ENCODE measurements around the gene ARMC2.
"Not testable (repeated sequence)": the region's sequence is repeated elsewhere in the genome, so short reads cannot be mapped to it uniquely, and the experiment has no call there.

ARMC2 gene

DNA sequence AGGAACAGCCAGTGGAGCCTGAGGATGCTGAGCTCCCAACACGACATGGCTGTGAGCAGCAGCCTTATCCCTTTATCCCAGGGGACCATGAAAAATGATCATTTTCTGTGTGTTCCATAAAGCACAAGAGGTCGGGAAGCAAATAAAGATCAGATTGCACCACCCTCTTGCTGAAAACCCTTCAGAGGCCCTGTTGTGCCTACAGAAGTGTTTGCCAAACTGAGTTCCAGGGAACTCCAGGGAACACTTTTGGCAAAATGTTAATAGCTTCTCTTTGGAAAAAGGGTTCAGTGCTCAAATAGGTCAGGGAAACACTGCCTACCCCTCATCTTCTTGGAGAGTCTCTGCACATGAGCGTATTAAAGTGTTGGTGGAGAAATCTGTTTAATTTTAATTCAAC is 24.4 kb downstream of the ARMC2 start:
- no peak for DNase-seq (ENCODE audit: low spot score)

GRCh38 chr6:108873251-108873650 is 25.0 kb downstream of the ARMC2 start:
- DNase-seq (ENCODE audit: low spot score), result no peak

DNA sequence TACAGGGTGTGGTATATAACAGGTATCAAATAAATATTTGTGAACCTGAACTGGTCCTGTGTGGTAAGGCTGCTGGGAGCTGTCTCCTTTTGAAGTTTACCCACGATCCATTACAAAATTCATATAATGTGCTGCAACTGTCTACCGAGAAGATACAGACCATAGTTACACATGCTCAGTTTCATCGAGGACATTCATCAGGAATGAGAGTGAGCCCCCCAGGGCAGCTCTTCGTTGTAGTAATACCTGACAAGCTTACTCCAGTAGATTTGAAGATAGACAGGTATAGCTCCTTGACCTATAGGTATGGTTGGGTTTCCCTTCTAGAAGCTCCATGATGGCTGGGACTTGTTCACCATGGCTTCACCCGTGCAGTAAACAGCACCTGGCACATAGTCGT is 25.7 kb downstream of the ARMC2 start:
- no peak for DNase-seq (ENCODE audit: low spot score)

DNA sequence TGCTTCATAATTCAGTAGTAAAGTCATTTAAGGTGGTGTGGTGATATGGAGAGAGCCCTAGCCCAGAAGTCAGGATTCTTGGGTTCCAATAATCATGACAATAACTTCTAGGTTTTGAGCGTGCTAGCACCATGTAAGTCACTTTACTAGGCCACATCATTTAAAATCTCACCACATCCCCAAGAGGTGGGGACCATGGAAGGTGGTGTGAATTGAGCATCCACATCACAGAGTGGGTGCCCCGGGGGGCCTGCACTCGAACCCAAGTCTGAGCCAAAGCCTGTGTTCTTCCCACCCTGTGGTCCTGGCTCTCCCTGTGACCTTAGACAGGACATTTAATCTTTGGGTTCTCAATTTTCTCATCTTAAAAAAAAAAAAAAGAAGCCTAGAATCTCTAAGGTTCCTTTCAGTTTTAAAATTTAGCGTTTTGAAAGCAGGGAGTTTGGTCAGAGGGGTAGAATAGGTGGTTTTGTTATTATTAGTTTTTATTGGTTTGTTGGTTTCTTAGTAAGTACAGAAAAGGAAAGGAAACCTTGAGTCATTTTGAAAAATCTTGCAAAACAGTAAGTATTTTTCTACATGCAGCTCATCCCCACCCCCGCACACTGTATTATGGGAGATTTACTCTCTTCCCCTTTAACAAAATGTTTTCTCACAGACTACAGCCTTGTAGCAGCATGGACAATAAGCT is 26.4 kb downstream of the ARMC2 start:
- DNase-seq (ENCODE audit: low spot score), result no peak

- no peak for DNase-seq (ENCODE audit: low spot score)
Measured at GRCh38 chr6:108875161-108875555, 26.9 kb downstream of the ARMC2 start.

DNA sequence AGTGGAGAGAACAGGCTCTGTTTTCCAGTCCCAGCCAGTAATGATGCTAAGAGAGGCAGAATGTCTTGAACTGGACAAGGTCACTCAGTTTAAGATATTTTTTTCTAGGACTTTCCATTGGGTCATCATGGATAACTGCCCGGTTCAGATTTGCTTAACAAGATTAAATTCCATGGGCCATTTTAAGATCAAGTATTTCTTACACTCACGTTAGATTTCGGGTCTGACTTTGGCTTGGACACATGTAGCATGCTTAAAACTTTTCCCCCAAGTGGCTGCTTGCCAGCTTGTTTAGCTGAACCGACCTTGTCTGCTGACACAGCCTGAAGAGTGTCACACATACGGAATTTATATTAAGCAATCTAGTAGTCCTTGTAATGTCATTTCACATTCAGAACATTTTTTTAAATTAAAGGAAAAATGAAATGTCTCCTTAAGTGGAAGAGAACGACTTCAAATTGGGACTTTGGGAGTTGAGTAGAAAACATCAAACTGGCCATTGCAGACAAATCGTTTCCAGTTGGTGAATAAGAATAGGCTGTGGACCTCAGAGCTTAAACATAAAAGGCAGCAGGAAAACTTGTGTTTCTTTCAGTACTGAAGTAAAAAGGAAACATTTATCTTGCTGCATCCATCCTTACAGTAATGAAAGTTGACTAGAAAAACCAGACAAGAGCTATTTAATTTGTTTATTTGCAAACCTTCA is 29.0 kb downstream of the ARMC2 start:
- no peak for DNase-seq (ENCODE audit: low spot score)

DNA sequence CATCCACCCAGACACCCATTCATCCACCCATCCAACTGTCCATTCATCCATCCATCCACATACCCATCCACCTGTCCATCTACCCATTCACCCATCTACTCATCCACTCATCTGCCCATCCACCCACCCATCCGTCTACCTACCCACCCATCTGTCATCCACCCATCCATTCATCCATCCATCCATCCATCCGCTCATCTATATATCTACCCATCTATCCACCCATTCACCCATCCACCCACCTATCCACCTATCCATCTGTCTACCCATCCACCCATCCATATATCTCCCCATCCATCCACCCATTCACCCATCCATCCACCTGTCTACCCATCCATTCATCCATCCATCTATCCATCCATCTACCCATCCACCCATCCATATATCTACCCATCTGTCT is 30.7 kb downstream of the ARMC2 start:
- no peak for DNase-seq (ENCODE audit: low spot score)

DNA sequence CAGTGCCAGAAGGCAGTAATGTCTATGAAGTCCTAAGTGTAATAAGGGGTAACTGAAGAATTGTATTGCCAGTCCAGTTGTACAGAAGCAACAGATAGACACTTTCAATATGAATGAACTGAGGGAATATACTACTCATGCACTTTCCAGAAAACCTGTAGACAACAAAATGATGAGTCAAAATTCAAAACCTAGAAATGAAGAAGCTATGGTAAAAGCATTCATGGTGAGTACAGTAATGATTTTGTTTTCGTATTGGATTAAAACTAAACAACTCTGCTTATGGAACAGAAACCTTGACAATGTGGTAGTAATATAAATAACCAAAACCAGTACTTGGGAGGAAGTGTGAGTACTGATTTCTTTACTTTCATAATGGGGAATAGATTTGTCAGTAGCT is 35.0 kb downstream of the ARMC2 start:
- no peak for DNase-seq (ENCODE audit: low spot score)

DNA sequence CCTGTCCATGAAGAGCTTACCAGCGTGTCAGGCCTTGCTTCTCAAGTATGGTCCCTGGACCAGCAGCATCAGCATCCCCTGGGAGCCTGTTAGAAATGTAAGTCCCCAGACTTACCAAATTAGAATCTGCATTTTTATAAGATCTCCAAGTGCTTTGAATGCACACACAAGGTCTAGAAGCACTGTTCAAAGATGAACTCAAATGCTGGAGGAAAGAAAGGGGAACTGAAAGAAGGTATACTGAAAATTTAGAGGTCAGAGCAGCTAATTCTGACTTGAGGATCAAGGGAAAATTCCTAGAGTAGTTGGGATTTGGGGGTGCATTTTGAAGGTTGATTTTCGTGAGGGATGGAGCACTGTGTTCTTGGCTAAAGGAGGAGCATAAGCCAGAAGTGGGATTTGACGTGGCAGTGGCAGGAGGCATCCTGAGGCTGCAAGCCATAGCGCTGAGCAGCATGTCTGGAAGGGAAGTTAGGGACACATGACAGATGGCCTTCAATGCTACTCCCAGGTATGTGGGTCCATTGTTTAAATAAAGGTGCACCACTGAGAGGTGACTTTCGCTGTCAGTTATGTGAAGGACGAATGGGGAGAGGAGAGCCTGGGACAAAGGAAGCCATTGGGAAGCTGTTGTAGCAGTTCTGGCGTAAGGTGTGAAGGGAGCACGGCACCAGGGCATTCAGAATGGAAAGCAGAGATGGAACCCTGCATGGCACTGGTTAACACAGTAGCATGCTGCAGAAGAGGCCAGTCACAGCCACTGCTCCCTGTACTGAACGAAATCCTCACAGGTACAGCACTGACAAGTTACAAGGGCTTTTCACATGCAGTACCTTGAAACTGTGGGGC is 36.2 kb downstream of the ARMC2 start:
- DNase-seq (ENCODE audit: low spot score), result no peak

DNA sequence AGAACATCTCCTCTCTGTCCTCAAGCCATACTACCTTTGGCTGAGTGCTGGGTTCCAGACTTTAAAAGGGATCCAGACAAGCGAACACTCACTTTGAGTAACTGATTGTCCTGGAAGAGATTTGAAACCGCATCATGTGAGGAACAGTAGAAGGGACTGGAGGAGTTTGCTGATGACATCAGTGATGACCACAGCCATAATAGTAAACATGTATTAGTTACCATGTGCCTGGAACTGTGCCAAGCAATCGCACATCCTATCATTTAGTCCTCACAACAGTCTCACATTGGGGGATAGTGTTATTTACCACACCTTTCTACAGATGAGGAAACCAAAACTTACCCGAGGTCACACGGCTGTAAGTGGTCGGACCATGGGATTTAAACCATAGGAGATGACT is 39.8 kb downstream of the ARMC2 start:
- no peak for DNase-seq (ENCODE audit: low spot score)

DNA sequence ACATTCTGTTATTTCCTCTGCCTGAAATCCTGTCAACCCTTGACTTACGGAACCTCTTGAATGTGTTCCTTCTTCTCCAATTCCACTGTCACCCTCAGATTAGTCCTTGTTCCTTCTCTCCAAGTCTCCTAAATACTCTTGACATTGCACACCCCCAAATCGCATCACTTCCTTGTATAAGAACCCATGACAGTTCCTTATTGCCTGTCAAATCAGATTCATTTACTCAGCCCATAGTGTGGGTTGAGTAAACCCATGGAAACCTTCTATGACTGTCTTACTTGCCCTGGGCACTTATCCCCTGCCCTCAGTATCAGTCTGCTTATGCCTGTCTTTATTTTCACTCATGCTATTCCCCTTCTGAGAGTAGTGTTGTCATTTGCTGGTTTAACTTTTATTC is 40.5 kb downstream of the ARMC2 start:
- no peak for DNase-seq (ENCODE audit: low spot score)

GRCh38 chr6:108890898-108891297 is 42.7 kb downstream of the ARMC2 start:
- not testable (repeated sequence) for DNase-seq (ENCODE audit: low spot score)

GRCh38 chr6:108895571-108895970 is 47.3 kb downstream of the ARMC2 start:
- DNase-seq (ENCODE audit: low spot score), result no peak

DNA sequence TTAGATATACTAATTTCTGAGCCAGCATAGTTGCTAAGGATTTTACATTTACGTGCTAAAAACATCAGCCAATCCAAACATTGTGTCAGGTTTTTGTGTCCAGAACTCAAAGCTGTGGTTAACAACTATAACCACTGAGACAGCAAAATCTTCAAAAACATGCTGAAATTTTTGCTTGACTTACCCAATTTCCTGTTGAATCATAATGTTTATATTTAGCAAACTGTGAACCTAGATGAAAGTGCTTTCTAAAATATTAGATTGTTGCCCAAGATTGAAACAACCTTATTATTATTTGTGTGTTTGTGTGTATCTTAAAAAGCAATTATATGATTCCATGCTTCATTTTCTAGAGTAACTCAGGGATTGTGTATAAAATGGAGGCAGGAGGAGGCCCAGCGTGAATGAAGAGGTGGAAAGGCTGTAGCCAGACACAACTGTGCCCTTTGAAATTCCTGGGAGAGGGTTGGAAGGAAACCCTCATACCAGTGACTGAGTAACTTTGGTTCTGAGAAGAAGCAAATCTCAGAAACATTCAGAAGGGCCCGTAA is 48.0 kb downstream of the ARMC2 start:
- DNase-seq (ENCODE audit: low spot score), result no peak

DNA sequence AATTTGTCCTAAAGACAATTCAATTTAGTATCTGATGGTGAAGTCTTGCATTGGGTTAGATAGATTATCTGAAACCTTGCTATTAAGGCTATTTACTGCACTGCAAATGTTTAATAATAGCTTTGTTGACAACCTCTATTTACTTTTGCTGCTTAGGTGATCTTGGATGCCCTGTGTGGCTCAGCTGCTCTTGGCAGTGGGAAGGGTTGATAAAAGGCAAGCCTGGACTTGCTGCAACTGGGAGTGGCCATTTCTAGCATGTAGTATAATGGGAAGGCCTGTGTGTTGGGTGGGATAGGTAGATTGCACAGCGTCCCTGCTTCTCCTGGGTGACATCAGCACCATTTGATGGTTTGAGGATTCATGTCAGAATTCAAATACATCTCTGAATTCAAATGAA is 49.1 kb downstream of the ARMC2 start:
- no peak for DNase-seq (ENCODE audit: low spot score)

DNA sequence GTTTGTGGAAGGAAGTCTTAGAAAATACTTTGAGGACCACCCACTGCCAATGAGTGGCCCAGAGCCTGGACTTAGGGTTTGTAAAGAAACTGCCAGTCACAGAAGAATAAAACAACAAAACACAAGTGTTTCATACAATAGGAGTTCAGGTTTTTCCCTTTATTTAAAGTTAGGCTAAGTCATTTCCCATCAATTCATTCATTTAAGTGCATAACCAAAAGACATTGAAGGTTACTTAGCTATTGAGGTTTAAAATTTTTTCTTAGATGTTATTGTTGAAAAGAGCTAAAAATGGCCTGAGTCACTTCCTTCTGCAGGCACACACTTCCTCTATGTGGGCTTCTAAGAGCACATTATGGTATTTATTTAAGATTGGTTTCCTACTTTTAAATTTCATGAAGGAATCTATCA is 54.2 kb downstream of the ARMC2 start:
- DNase-seq (ENCODE audit: low spot score), result no peak

GRCh38 chr6:108903796-108904195 is 55.6 kb downstream of the ARMC2 start:
- DNase-seq (ENCODE audit: low spot score), result no peak

GRCh38 chr6:108904741-108905140 is 56.5 kb downstream of the ARMC2 start:
- no peak for DNase-seq (ENCODE audit: low spot score)

GRCh38 chr6:108914235-108915022 is 66.2 kb downstream of the ARMC2 start:
- peak; percentile 46 for DNase-seq (ENCODE audit: low spot score)

DNA sequence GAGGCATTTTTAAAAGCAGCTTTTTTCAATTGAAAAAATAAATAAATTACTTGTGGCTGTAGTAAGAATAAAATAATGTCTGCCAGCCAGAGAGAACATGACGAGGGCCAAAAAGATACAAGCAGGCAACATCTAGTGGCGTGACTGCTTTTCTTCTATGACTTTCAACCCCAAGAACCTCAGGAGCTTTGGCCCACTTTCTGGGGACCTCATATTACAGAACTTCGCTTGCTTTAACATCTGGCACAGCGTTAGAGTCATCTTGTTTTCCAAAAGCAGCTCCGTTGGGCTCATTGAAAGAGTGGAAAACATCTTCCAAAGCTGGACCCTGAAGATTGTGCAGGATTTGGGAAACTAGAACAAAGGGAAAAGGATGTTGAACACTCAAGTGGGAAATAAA is 67.0 kb downstream of the ARMC2 start:
- no peak for DNase-seq (ENCODE audit: low spot score)

DNA sequence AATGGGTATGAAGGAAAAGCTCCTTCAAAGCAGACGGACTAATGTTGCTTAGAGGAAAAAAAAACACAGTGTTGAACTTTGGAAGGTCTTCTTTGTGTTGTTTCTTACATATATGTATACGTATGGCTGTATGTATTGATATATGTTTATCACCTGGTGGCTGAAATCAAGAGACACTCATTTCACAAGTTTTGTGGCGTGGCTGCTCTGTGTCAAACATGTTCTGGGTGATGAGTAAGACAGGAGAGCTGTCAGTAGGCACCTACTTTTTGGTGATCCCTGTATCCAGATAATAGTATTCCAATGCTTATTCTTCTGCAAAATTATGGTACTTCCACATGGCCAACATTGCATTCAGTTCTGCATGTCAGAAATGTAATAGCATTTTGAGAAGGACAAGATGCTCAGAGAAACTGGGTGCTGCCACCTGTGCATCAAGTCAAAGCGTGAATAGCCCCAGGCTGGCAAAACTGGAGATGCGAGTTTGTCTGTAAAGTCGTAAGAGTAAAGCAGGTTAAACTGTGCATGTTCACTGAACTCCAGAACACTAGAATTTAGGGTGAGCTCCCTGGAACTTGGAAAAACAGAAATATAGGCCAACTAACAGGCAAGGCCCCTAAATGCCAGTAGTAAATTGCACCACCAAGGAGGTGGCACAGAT is 67.9 kb downstream of the ARMC2 start:
- DNase-seq (ENCODE audit: low spot score), result no peak
